NCI-H2196 (cell line): ENCODE results near the gene TXNDC17.
A peak's percentile ranks its signal among the peaks of the same experiment; 100 is the strongest.
"Not testable (repeated sequence)": the region's sequence is repeated elsewhere in the genome, so short reads cannot be mapped to it uniquely, and the experiment has no call there.

Experiments
- DNase-seq: peaks from one replicate; lab custom pipeline; 2025; ENCODE audit not compliant: unreplicated experiment; lab: John Stamatoyannopoulos, UW

TXNDC17 gene

GRCh38 chr17:6660101-6660500, 19.2 kb downstream of the TXNDC17 start:
- DNase-seq: no peak

DNA sequence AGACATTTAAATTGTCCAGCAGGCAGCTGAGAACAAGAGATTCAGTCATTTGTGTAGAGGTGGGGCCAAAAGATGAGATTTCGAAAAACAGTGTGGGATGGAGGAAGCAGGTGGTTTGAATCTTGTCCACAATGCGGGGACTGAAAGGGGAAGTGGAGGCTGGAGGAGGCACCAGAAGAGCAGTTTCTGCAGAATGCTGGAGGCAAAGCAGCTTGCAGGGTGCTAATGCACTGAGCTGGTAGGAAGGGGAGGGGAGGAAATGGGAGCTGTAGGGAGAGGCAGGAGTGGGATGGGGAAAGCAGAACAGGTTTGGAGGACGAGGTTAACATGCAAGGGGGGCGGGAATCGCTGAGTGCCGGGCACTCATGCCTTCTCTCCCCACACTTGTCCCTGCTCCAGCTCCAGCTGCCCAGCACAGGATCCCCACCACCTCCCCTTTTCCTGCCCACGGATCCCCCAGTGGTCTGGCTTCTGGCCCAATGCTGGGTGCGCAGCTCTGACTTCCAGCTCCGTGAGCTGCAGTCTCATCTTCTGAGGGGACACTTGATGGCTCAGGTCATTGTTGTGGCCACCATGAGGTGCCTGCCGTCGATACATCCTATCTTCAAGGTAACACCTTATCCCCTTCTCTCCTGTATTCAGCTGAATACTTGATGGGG, 20.1 kb downstream of the TXNDC17 start:
- no peak for DNase-seq

DNA sequence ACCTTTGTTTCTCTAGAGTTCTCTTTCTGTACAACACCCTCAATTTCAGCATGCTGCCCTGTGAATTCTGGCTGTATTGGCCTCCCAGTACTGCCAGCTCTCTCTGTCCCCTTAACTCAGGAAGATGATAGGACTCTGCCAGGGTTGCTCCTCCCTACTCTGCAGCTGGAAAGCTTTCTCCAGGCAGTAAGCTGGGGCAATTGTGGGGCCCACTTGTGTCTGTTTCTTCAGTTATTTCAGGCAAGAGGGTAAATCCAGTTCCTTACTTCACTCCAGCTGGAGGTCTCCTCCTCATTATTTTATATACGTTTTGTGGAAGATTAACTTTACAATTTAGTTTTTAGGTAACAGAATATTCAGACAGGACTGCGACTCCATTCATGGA, 20.6 kb downstream of the TXNDC17 start:
- DNase-seq: no peak

DNA sequence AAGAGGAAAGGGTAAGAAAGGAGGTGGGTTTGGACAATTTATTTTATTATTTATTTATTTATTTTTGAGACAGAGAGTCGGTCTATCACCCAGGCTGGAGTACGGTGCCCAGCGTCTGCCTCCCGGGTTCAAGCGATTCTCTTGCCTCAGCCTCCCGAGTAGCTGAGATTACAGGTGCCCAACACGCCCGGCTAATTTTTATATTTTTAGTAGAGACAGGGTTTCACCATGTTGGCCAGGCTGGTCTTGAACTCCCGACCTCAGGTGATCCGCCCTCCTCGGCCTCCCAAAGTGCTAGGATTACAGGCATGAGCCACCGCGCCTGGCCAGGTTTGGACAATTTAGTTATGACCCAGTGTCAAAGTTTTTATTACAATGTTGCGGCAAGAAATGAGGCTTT, 22.3 kb downstream of the TXNDC17 start:
- DNase-seq: not testable (repeated sequence)

- DNase-seq: peak; percentile 50
Measured at GRCh38 chr17:6666077-6666521, 25.2 kb downstream of the TXNDC17 start.

GRCh38 chr17:6666557-6666956, 25.7 kb downstream of the TXNDC17 start:
- DNase-seq: no peak

GRCh38 chr17:6667516-6667915, 26.7 kb downstream of the TXNDC17 start:
- no peak for DNase-seq

DNA sequence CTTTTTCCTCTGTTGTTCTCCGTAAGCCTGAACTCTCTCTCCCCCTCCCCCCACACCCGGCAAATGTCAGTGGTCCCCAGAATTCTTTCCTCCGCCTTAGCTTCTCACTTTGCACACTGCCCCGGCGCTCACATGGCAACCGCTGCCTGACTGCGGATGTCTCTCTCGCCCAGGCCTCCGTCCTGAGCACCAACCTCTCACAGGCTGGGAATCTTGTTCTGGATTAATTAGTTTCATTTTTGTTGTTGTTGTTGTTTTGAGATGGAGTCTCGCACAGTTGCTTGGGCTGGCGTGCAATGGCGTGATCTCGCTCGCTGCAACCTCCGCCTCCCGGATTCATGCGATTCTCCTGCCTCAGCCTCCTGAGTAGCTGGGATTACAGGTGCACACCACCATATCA, 27.4 kb downstream of the TXNDC17 start:
- DNase-seq: no peak

- DNase-seq: no peak
Measured at GRCh38 chr17:6668727-6669425, 28.0 kb downstream of the TXNDC17 start.

DNA sequence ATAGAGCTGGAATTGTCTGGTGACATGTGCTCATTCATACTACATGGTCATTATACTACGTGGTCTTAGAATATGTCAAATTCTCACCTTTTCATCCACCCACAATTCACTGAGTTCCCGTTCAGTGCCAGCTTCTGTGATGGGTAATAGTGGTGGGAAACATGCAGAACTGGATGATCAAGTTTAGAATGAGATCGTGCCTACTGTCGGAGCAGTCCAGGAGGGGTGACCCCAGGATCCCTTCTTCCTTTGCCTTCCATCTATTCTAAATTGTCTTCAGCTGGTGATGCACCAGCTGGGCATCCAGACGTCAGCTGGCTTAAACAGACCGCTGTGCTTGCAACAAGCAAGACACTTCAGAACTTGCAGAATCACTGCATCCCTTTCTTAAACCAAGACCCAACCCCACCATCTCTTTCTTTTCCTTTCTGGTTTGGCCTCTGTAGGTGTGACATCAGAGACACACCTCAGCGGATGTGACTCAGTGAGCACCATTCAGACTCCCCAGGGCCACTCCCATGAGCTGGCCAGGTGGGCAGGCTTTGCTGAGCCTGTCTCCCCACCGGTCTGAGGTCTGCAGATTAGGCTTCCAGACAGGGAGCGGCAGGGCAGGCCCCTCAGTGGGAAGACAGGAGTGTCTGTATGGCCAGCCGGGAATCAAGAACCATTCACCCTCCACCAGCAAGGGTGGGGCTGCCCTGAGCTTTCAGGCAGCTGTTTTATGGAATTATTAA, 28.8 kb downstream of the TXNDC17 start:
- no peak for DNase-seq

- DNase-seq: no peak
Measured at GRCh38 chr17:6670571-6670970, 29.7 kb downstream of the TXNDC17 start.

DNA sequence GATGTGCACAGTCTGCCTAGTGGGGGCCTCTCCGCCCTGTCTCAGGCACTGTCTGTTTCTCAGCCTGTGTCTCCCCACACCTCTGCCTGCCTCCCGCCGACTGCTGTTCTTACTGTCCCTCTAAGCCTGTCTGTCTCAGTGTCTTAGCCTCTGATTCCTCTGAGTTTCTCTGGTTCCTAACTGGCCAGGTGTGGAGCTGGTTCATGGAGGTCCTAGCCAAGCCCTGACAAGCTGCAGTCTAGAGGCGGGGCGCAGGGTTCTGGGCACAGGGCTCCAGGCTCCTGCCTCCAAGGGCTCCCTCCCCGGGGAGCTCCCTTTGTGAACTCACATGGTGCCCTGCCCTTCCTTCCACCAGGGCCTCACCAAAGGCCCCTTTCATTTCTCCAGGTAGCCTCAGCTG, 30.1 kb downstream of the TXNDC17 start:
- no peak for DNase-seq

- no peak for DNase-seq
Measured at GRCh38 chr17:6671431-6671830, 30.6 kb downstream of the TXNDC17 start.

GRCh38 chr17:6674586-6674985, 33.7 kb downstream of the TXNDC17 start:
- DNase-seq: no peak

GRCh38 chr17:6675201-6675825, 34.5 kb downstream of the TXNDC17 start:
- no peak for DNase-seq

DNA sequence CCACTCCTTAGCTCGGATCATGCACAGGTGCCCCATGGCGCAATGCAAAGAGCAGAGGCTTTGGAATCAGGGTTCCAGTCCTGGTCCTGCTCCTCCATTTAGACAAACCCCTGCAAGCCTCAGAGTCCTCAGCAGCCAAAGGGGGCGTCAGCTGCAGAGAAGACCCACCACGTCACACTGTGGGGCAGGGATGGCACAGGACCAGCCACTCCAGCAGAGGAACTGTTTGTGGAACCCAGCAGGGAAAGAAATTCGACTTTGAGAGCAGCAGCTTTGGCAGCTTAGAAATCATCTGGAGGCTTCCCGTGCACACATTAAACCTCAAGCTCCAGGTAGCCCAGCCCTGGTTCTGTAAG, 35.9 kb downstream of the TXNDC17 start:
- no peak for DNase-seq

DNA sequence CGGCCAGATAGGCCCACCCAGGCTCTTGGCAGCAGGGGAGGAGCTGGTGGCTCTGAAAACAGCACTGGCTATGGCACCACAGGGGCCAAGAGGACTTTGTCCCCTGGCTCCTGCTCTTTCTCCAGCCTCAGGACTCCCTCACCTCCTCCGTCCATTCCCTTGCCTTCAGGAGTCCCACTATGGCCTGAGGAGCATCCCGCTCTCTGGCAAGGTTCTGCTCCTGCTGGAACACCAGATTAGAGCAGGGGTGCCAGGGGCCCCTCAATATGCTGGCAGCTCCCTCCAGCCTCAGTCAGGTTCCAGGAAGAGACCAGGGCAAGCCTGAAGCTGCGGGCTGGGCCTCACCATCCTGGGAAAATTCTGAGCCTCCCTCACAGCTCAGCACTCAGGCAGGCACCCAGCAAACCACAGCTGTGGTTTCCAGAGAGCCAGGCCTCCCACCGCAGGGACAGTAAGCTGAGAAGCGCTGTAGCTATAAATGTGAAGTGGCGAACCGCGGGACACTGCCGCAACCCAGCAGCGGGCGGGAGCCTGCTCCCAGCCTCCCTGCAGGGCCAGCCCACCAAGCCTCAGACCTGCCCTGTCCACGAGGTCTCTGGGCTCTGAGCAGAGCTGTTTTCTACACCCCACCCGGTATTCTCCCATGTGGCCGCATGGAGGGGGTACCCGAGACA, 36.4 kb downstream of the TXNDC17 start:
- no peak for DNase-seq

GRCh38 chr17:6677946-6678345, 37.1 kb downstream of the TXNDC17 start:
- no peak for DNase-seq

- no peak for DNase-seq
Measured at GRCh38 chr17:6679241-6679640, 38.4 kb downstream of the TXNDC17 start.

- DNase-seq: no peak
Measured at GRCh38 chr17:6681176-6681575, 40.3 kb downstream of the TXNDC17 start.

GRCh38 chr17:6681671-6682070, 40.8 kb downstream of the TXNDC17 start:
- DNase-seq: no peak
